Effector memory CD8-positive, alpha-beta T cell (primary cell): ENCODE measurements around the gene LRP10.

ENCODE experiments used
- ATAC-seq: fragments of 150-1000 bp; cut with Tn5 transposase; replicated peaks from 2 replicates; pipeline ENCODE4 v1.10.0; 2021; ENCODE audit warnings: mild to moderate bottlenecking, moderate library complexity
- DNase-seq, 3 experiments: peaks; one replicate each; pipeline ENCODE4 v3.0.0; 2021
- H3K27ac Mint-ChIP-seq, 2 donors: one replicate each; pipeline ENCODE4 v1.8.0; 2022; ENCODE audit warnings: mild to moderate bottlenecking in 2 of 2, mixed read lengths in 2 of 2, moderate library complexity in 2 of 2
- H3K27me3 Mint-ChIP-seq, 2 donors: one replicate each; pipeline ENCODE4 v1.8.0; 2022; ENCODE audit warnings: mixed read lengths in 2 of 2
- H3K36me3 Mint-ChIP-seq: one replicate; pipeline ENCODE4 v1.8.0; 2022; ENCODE audit warnings: mild to moderate bottlenecking, moderate library complexity, mixed read lengths; ENCODE audit not compliant: insufficient read depth
- H3K4me1 Mint-ChIP-seq, 2 donors: one replicate each; pipeline ENCODE4 v1.8.0; 2022; ENCODE audit warnings: low read depth in 2 of 2, mixed read lengths in 2 of 2
- H3K4me3 Mint-ChIP-seq, 2 donors: one replicate each; pipeline ENCODE4 v1.8.0; 2022; ENCODE audit warnings: mild to moderate bottlenecking in 2 of 2, mixed read lengths in 2 of 2, moderate library complexity in 2 of 2
- H3K9me3 Mint-ChIP-seq, 2 donors: one replicate each; pipeline ENCODE4 v1.8.0; 2022; ENCODE audit warnings: mixed read lengths in 2 of 2

The LRP10 gene

DNA sequence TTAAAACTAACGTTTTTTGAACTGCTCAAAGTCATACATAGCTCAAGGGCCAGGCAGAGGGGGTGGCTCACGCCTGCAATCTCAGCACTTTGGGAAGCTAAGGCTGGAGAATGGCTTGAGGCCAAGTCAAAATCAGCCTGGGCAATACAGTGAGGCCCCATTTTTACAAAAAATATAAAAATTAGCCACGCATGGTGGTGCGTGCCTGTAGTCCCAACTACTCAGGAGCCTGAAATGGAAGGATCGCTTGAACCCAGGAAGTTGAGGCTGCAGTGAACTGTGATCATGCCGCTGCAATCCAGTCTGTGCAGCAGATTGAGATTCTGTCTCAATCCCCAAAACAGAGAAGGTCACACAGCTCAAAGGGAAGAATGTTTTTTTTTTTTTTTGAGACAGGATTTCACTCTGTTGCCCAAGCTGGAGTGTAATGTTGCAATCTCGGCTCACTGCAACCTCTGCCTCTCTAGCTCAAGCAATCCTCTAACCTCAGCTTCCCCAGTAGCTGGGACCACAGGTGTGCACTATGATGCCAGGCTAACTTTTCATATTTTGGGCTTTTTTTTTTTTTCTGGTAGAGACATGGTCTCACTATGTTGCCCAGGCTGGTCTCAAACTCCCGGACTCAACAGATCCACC, 44.5 kb downstream of the LRP10 start:
- Mint-ChIP-seq H3K4me3 (no peak overlapping the region), H3K9me3 (no peaks in the 10 kb centered on the region), H3K27ac (peak overlapping the region; percentile 31 to 100), H3K4me1 (peaks cover 23 to 50% of the 10 kb centered on the region in 2 donors), H3K36me3 (peaks cover 75% of the 10 kb centered on the region), H3K27me3 (no peaks in the 10 kb centered on the region)
- DNase-seq, result no peak
- ATAC-seq, result no peak

- peaks cover 55% of the 10 kb centered on the region for H3K36me3 Mint-ChIP-seq
- peak within 1 kb of the TSS; percentile 98 to 99 for H3K4me3 Mint-ChIP-seq
- H3K27me3 Mint-ChIP-seq, result no peaks in the 10 kb centered on the region
- DNase-seq (peak; percentile 99 to 100 (median 99)), ATAC-seq (peak; percentile 88)
- H3K27ac Mint-ChIP-seq, result peak within 1 kb of the TSS; percentile 100
- peaks cover 20 to 33% of the 10 kb centered on the region in 2 donors for H3K4me1 Mint-ChIP-seq
- H3K9me3 Mint-ChIP-seq, result no peaks in the 10 kb centered on the region
Observed at GRCh38 chr14:22918804-22919600, 47.5 kb downstream of the LRP10 start, which contains the start of gene RBM23. RBM23 (minus strand) TSS chr14:22919149.

GRCh38 chr14:22919601-22919921, 48.0 kb downstream of the LRP10 start:
- H3K27ac Mint-ChIP-seq, result peak overlapping the region; percentile 100
- DNase-seq (no peak), ATAC-seq (no peak)
- no peaks in the 10 kb centered on the region for H3K9me3 Mint-ChIP-seq
- H3K36me3 Mint-ChIP-seq, result peaks cover 51% of the 10 kb centered on the region
- H3K4me1 Mint-ChIP-seq, result peaks cover 20 to 33% of the 10 kb centered on the region in 2 donors
- no peaks in the 10 kb centered on the region for H3K27me3 Mint-ChIP-seq
- H3K4me3 Mint-ChIP-seq, result peak overlapping the region; percentile 98 to 99

DNA sequence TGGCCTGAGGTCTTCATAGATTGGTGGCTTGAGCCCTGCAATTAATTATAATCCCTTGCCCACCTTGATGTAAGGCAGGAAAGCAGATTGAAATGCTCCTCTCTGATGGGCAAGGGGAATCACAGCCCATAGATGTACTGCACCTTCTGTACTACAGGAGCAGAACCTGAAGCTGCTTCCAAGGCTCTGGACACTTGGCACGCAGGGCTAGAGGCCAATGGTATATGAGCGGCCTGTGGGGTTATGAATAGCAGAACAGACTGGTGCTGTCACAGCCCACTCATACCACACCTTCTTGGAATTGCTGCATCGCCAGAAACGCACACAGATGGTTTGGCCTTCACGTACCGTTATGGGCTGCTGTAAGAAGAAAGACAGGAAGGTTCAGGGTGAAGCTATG, 49.2 kb downstream of the LRP10 start:
- Mint-ChIP-seq H3K4me1 (peaks cover 20 to 30% of the 10 kb centered on the region in 2 donors), H3K27me3 (no peaks in the 10 kb centered on the region), H3K36me3 (peaks cover 43% of the 10 kb centered on the region), H3K9me3 (no peaks in the 10 kb centered on the region), H3K4me3 (no peak overlapping the region), H3K27ac (peak overlapping the region in 1 of 2 donors; percentile 100)
- DNase-seq (no peak), ATAC-seq (no peak)

DNA sequence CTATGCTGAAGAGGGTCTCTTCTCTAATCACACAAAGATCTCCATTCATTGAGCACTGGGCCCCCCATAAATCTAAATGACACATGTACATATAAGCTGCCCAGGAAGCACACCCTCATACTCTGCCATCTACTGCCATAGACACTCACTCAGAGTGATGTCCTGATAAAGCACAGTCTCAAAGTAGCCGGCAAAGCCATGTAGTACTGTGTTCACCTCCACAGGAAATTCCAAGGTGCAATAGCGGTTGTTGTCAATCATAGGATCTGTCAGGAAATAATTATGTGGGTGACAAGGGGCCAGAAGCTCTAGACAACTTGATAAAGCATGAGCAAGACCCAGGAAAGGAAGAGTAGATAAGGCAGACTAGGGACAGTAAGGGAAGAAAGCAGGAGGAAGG, 50.8 kb downstream of the LRP10 start:
- Mint-ChIP-seq H3K4me3 (no peak overlapping the region), H3K4me1 (peaks cover 25 to 30% of the 10 kb centered on the region in 2 donors), H3K27ac (peak overlapping the region in 1 of 2 donors; percentile 25), H3K27me3 (no peaks in the 10 kb centered on the region), H3K9me3 (no peaks in the 10 kb centered on the region), H3K36me3 (peaks cover 44% of the 10 kb centered on the region)
- ATAC-seq, result no peak
- DNase-seq, result no peak

GRCh38 chr14:22923746-22924145, 52.2 kb downstream of the LRP10 start:
- H3K9me3 Mint-ChIP-seq, result no peaks in the 10 kb centered on the region
- no peak overlapping the region for H3K27ac Mint-ChIP-seq
- H3K36me3 Mint-ChIP-seq, result peaks cover 31% of the 10 kb centered on the region
- no peaks in the 10 kb centered on the region for H3K27me3 Mint-ChIP-seq
- no peak for DNase-seq
- peaks cover 14 to 24% of the 10 kb centered on the region in 2 donors for H3K4me1 Mint-ChIP-seq
- no peak for ATAC-seq
- H3K4me3 Mint-ChIP-seq, result no peak overlapping the region

DNA sequence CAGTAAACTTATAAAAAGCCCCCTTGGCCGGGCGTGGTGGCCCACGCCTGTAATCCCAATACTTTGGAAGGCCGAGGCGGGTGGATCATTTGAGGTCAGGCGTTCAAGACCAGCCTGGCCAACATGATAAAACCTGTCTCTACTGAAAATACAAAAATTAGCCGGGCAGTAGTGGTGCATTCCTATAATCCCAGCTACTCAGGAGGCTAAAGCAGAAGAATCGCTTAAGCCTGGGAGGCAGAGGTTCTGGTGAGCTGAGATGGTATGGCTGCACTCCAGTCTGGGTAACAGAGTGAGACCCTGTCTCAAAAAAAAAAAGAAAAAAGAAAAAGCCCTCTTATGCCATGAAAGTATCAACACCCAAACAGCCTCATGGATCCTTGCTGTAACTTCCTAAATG, 54.0 kb downstream of the LRP10 start:
- ATAC-seq (no peak), DNase-seq (no peak)
- H3K36me3 Mint-ChIP-seq, result peaks cover 20% of the 10 kb centered on the region
- no peak overlapping the region for H3K4me3 Mint-ChIP-seq
- no peaks in the 10 kb centered on the region for H3K9me3 Mint-ChIP-seq
- H3K4me1 Mint-ChIP-seq, result peaks cover 5 to 20% of the 10 kb centered on the region in 2 donors
- H3K27me3 Mint-ChIP-seq, result no peaks in the 10 kb centered on the region
- H3K27ac Mint-ChIP-seq, result no peak overlapping the region

DNA sequence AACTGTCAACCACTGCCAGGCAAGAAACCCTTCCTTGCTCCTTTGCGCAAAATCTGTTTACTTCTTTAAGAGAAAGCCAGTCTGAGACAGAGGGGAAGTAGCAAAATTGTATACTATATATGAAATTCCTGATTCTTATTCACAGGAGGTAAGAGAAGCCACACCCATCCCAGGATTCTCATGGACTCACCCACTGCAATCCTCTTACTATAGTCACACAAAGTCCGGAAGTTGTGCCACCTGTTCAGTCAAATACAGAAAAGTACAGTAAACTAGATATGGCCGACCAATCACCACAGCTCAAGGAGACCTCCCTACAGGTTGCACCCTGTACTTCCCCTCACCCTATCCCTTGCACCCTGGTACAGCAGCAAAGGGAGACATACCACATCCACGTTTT, 54.8 kb downstream of the LRP10 start:
- Mint-ChIP-seq H3K4me1 (peaks cover 5 to 20% of the 10 kb centered on the region in 2 donors), H3K27me3 (no peaks in the 10 kb centered on the region), H3K9me3 (no peaks in the 10 kb centered on the region), H3K36me3 (peaks cover 20% of the 10 kb centered on the region), H3K27ac (no peak overlapping the region), H3K4me3 (no peak overlapping the region)
- ATAC-seq (no peak), DNase-seq (no peak)

- H3K9me3 Mint-ChIP-seq, result no peaks in the 10 kb centered on the region
- DNase-seq, result no peak
- peaks cover 5 to 20% of the 10 kb centered on the region in 2 donors for H3K4me1 Mint-ChIP-seq
- H3K4me3 Mint-ChIP-seq, result no peak overlapping the region
- H3K36me3 Mint-ChIP-seq, result peaks cover 16% of the 10 kb centered on the region
- no peaks in the 10 kb centered on the region for H3K27me3 Mint-ChIP-seq
- H3K27ac Mint-ChIP-seq, result no peak overlapping the region
- no peak for ATAC-seq
Observed at GRCh38 chr14:22928237-22929103, 56.9 kb downstream of the LRP10 start.

DNA sequence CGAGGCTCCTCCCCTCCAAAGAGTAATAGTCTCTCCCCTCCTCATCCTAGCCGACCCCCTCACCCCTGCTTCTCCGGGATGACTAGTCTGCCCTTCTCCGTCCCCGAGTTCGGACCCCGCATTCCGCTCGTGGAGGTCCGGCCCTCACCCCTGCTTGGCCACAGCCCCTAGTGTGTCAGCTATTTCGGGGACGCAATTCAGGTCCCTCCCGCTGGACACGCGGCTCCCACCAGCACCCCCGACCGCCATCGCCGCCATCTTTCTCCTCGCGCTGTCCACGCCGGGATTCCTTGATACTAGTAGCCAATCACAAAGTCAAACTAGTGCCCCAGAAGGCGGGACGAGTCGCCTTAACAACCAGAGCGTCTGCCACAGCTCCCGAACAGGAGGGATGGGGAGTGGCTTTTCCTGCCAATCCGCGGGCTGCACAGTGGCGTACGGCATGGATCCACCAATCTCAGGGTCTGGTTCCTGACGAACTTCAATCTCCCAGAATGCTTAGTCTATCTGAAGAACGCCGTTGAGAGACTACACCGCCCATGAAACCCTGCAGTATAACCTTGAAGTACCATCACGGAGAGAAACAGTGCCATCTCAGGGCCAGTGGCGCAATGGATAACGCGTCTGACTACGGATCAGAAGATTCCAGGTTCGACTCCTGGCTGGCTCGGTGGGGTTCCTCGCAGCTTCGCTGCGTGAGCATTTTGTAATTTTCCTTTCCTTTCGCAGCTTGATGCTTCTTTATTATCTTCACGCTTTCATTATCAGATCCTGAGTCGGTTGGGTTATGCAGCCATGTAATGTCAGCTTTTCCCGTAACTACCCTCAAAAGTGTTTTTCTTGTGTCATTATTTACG, 57.8 kb downstream of the LRP10 start, which contains the start of gene PRMT5:
PRMT5 (minus strand) TSS at position 273 of the 857 bp plus-strand sequence; CDS start at position 258, 15 bp downstream.
- Mint-ChIP-seq H3K4me1 (peaks cover 5 to 17% of the 10 kb centered on the region in 2 donors), H3K27ac (no peak within 1 kb of the TSS), H3K4me3 (no peak within 1 kb of the TSS), H3K27me3 (no peaks in the 10 kb centered on the region), H3K9me3 (no peaks in the 10 kb centered on the region), H3K36me3 (peaks cover 11% of the 10 kb centered on the region)
- DNase-seq, result peak; percentile 96 to 99 (median 98)
- ATAC-seq, result peak; percentile 94

DNA sequence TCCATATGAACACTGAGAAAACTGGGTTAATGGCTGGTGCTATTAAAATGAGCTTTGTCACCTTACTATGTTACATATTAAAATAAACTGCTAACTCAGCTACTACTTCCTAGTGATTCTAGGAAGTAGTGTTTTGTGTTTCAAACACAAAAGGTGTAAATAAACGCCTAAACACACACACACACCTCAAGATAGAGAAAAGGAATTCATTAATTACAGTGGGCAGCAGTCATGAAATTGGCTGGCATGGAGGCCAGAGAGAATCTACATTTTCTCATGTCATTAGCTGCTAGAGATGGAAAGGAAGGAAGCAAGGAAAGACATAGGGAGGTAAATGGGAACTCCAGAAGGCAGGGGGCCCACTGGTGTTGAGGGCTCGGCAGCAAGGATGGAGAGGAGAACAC, 58.4 kb downstream of the LRP10 start:
- H3K4me3 Mint-ChIP-seq, result no peak overlapping the region
- H3K9me3 Mint-ChIP-seq, result no peaks in the 10 kb centered on the region
- H3K27ac Mint-ChIP-seq, result no peak overlapping the region
- DNase-seq (no peak), ATAC-seq (peak; percentile 11)
- peaks cover 11% of the 10 kb centered on the region for H3K36me3 Mint-ChIP-seq
- peaks cover 5 to 17% of the 10 kb centered on the region in 2 donors for H3K4me1 Mint-ChIP-seq
- no peaks in the 10 kb centered on the region for H3K27me3 Mint-ChIP-seq
